ENCODE results near the gene ERN1.

- TF ChIP-seq CTCF (IDR thresholded peaks at IDR 0.05 in 8 of 11, conservative IDR thresholded peaks at IDR 0.05 in 3 of 11) (no peak), POLR2A (IDR thresholded peaks at IDR 0.05) (no peak), POLR2AphosphoS5 (IDR thresholded peaks at IDR 0.05) (no peak)
These were observed 9.6 kb upstream of the ERN1 start for GRCh38 chr17:64139542-64139941.
